CD14-positive monocyte (primary cell): ENCODE results near the gene MUS81. TPM values are rescaled to one million over a fixed set of nuclear protein-coding genes. Genes with fewer than 3 reads are reported as not detected.
A peak's percentile ranks its signal among the peaks of the same experiment; 100 is the strongest.

Experiments
- DNase-seq, 3 donors: peaks; one replicate each; pipeline ENCODE4 v3.0.0-alpha.2; 2011 to 2022
- H2AFZ ChIP-seq: 2 replicates; pipeline ENCODE4 v1.6.0; 2012; ENCODE audit warnings: mild to moderate bottlenecking, low read depth, low read length, inconsistent platforms; ENCODE audit not compliant: insufficient read depth, poor library complexity, severe bottlenecking
- H3K27ac ChIP-seq, 2 donors: 1 replicate in 1 of 2; 2 replicates in 1 of 2; pipeline ENCODE4 v1.5.1; 2012 to 2013; ENCODE audit warnings: low read length in 2 of 2, control low read depth in 1 of 2, inconsistent platforms in 1 of 2, low read depth in 1 of 2, mild to moderate bottlenecking in 1 of 2
- H3K27me3 ChIP-seq, 2 donors: one replicate each; pipeline versions ENCODE4 v1.6.0 to v1.6.1; 2011 to 2013; ENCODE audit warnings: low read length in 2 of 2; ENCODE audit not compliant: control insufficient read depth in 2 of 2, insufficient read depth in 2 of 2
- H3K36me3 ChIP-seq, 2 donors: replicated peaks in 1 of 2; 1 replicate in 1 of 2; 2 replicates in 1 of 2; pipeline versions ENCODE4 v1.5.1 to v1.6.1; 2012 to 2013; ENCODE audit warnings: low read length in 2 of 2, control low read depth in 1 of 2, inconsistent platforms in 1 of 2, mild to moderate bottlenecking in 1 of 2; ENCODE audit not compliant: insufficient read depth in 2 of 2, control insufficient read depth in 1 of 2
- H3K4me1 ChIP-seq, 2 donors: 1 replicate in 1 of 2; 2 replicates in 1 of 2; pipeline versions ENCODE4 v1.5.1 to v1.6.1; 2012 to 2013; ENCODE audit warnings: low read length in 2 of 2, control low read depth in 1 of 2, inconsistent platforms in 1 of 2, mild to moderate bottlenecking in 1 of 2, moderate library complexity in 1 of 2; ENCODE audit not compliant: insufficient read depth in 2 of 2, control insufficient read depth in 1 of 2
- H3K4me2 ChIP-seq: replicated peaks from 2 replicates; pipeline ENCODE3; 2012; ENCODE audit warnings: low read length, moderate library complexity, mild to moderate bottlenecking; ENCODE audit not compliant: poor library complexity, severe bottlenecking; ENCODE audit errors: extremely low read depth
- H3K4me3 ChIP-seq, 3 experiments: fragments of 200-600 bp in 1 of 3; sonication (generic) in 1 of 3; replicated peaks in 1 of 3; 1 replicate in 2 of 3; 2 replicates in 1 of 3; pipeline ENCODE4 v1.5.1; 2011 to 2013; ENCODE audit warnings: low read length in 3 of 3, mild to moderate bottlenecking in 3 of 3, control low read depth in 2 of 3, low read depth in 2 of 3, inconsistent platforms in 1 of 3, moderate library complexity in 1 of 3
- H3K79me2 ChIP-seq: 2 replicates; pipeline ENCODE4 v1.6.0; 2012; ENCODE audit warnings: mild to moderate bottlenecking, control low read depth, inconsistent platforms, low read length, moderate library complexity; ENCODE audit not compliant: insufficient read depth
- H3K9ac ChIP-seq: 2 replicates; pipeline ENCODE4 v1.6.0; 2017; ENCODE audit warnings: low read length, mild to moderate bottlenecking; ENCODE audit not compliant: insufficient read depth, poor library complexity, severe bottlenecking
- H3K9me3 ChIP-seq, 2 donors: replicated peaks in 1 of 2; 1 replicate in 1 of 2; 2 replicates in 1 of 2; pipeline versions ENCODE4 v1.5.1 to v1.6.1; 2012 to 2013; ENCODE audit warnings: low read length in 2 of 2, control low read depth in 1 of 2; ENCODE audit not compliant: control insufficient read depth in 1 of 2, insufficient read depth in 1 of 2
- H4K20me1 ChIP-seq: 2 replicates; pipeline ENCODE4 v1.6.0; 2012; ENCODE audit warnings: mild to moderate bottlenecking, low read length, control low read depth, moderate library complexity; ENCODE audit not compliant: insufficient read depth
- H3K27ac Mint-ChIP-seq, 7 donors: one replicate each; pipeline ENCODE4 v1.8.0; 2020; ENCODE audit warnings: mild to moderate bottlenecking in 7 of 7, mixed read lengths in 7 of 7, moderate library complexity in 6 of 7, inconsistent platforms in 2 of 7
- H3K27me3 Mint-ChIP-seq, 3 donors: one replicate each; pipeline ENCODE4 v1.8.0; 2021 to 2022; ENCODE audit warnings: low read depth in 3 of 3, mild to moderate bottlenecking in 3 of 3, mixed read lengths in 3 of 3, moderate library complexity in 3 of 3, inconsistent platforms in 1 of 3
- H3K36me3 Mint-ChIP-seq, 2 donors: one replicate each; pipeline ENCODE4 v1.8.0; 2020; ENCODE audit warnings: mixed read lengths in 2 of 2, inconsistent platforms in 1 of 2, mild to moderate bottlenecking in 1 of 2
- H3K4me1 Mint-ChIP-seq: one replicate; pipeline ENCODE4 v1.8.0; 2020; ENCODE audit warnings: mild to moderate bottlenecking, mixed read lengths
- H3K4me3 Mint-ChIP-seq, 2 donors: one replicate each; pipeline ENCODE4 v1.8.0; 2020; ENCODE audit warnings: mild to moderate bottlenecking in 2 of 2, mixed read lengths in 2 of 2, moderate library complexity in 1 of 2
- H3K9me3 Mint-ChIP-seq, 7 donors: one replicate each; pipeline ENCODE4 v1.8.0; 2020 to 2022; ENCODE audit warnings: mixed read lengths in 7 of 7, mild to moderate bottlenecking in 6 of 7, moderate library complexity in 6 of 7, inconsistent platforms in 2 of 7
- WGBS: methylation state at CpG from one replicate; pipeline ENCODE4 v1.1.5; 2013; ENCODE audit warnings: missing lambda C conversion rate; ENCODE audit not compliant: insufficient coverage; 5-methylcytosine and 5-hydroxymethylcytosine counted together
- intact Hi-C, 2 donors: fragments of 100-400 bp; cut with micrococcal nuclease; formaldehyde crosslinking; loops; one replicate each; pipeline versions ENCODE4 v1.15.0 to v1.15.1; 2023
- polyA plus RNA-seq, 3 donors: library from polyadenylated mRNA; depleted of rRNA in 1 of 3; unstranded in 2 of 3; stranded (reverse) in 1 of 3; fragments of 300-500 nt in 2 of 3; fragments of >200 nt in 1 of 3; fragmentation: Illumina TruSeq in 2 of 3; gene quantifications; 1 replicate in 2 of 3; 2 replicates in 1 of 3; pipeline ENCODE4 v1.2.3, GENCODE V29; 2012 to 2021
- TF ChIP-seq, protein P1 (sequence below): fragments of 200-600 bp; IDR thresholded peaks from one replicate; pipeline ENCODE4 v1.8.0; 2022; ENCODE audit warnings: antibody characterized with exemption, mild to moderate bottlenecking

MUS81 gene
- polyA plus RNA-seq, 3 donors: 15.0 to 87.5 (median 16.4) TPM

DNA sequence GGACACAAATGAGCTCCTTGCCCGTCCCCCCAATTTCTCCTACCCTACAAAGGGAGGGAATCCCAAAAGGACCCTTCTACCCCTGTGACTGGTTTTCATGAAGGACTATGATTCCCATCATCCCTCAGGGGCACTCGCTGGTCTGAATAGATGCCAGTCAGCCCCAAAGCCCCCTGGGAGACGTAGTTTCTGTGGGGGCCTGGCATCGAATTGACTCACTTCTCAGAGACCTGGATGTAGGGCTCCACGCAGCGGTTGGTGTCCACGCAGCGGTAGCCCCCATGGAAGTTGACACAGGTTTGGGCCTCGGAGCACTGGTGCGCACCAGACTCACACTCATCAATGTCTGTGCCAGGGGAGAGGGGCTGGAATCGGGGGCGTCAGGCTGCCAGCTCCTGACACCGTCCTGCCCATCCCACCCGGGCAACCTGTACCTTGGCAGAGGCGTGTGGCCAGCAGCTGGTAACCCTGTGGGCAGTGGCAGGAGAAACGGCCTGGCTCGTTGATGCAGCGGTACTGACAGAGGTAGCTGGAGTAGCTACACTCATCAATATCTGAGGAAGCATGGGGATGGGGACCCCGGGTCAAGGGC is 7.9 kb downstream of the MUS81 start:
- intact Hi-C loops: no loop called here

DNA sequence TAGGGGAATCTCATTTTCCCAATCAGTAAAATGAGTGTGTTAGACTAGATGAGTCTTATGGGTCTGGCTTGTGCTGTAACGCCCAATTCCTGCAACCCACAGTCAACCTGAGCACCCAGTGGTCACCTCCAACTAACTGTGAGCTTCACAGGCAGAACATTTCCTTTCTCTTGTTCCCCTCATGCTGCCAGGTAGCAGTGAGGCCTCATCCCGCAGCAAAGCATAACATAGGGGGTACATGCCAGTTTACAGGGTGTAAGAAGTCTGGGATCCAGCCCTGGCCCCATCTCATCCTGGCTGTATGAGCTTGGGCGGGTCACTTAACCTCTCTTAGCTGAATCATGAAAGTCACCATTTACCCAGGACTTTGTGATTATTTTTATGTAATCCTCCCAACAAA is 8.7 kb downstream of the MUS81 start:
- intact Hi-C loops: no loop called here

More for the DNA sequence above, 7.9 kb downstream of the MUS81 start:
- Mint-ChIP-seq H3K36me3 (peaks cover 31 to 43% of the 10 kb centered on the region in 2 donors), H3K27ac (peak overlapping the region in 1 of 7 donors; percentile 11), H3K27me3 (peaks cover 6 to 30% (median 25%) of the 10 kb centered on the region in 3 donors), H3K4me3 (no peak overlapping the region), H3K9me3 (peaks cover 0 to 4% (median 0%) of the 10 kb centered on the region in 7 donors), H3K4me1 (peaks cover 28% of the 10 kb centered on the region)
- Histone ChIP-seq H3K9ac (no peak overlapping the region), H3K4me3 (no peak overlapping the region), H3K27me3 (no peaks in the 10 kb centered on the region), H3K4me2 (peak overlapping the region; percentile 1), H3K4me1 (peaks cover 16 to 38% of the 10 kb centered on the region in 2 donors), H4K20me1 (peaks cover 23% of the 10 kb centered on the region), H3K27ac (no peak overlapping the region), H3K79me2 (peaks cover 3% of the 10 kb centered on the region), H3K9me3 (no peaks in the 10 kb centered on the region), H2AFZ (no peak overlapping the region), H3K36me3 (peaks cover 35 to 39% of the 10 kb centered on the region in 2 donors)
- TF ChIP-seq, protein P1, sequence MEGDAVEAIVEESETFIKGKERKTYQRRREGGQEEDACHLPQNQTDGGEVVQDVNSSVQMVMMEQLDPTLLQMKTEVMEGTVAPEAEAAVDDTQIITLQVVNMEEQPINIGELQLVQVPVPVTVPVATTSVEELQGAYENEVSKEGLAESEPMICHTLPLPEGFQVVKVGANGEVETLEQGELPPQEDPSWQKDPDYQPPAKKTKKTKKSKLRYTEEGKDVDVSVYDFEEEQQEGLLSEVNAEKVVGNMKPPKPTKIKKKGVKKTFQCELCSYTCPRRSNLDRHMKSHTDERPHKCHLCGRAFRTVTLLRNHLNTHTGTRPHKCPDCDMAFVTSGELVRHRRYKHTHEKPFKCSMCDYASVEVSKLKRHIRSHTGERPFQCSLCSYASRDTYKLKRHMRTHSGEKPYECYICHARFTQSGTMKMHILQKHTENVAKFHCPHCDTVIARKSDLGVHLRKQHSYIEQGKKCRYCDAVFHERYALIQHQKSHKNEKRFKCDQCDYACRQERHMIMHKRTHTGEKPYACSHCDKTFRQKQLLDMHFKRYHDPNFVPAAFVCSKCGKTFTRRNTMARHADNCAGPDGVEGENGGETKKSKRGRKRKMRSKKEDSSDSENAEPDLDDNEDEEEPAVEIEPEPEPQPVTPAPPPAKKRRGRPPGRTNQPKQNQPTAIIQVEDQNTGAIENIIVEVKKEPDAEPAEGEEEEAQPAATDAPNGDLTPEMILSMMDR: no peak
- 94% methylated on average over 14 of the region's 19 CpGs for WGBS
- DNase-seq: no peak

More for the DNA sequence above, 8.7 kb downstream of the MUS81 start:
- Histone ChIP-seq H3K27me3 (no peaks in the 10 kb centered on the region), H4K20me1 (peaks cover 18% of the 10 kb centered on the region), H3K79me2 (no peaks in the 10 kb centered on the region), H3K4me3 (no peak overlapping the region), H2AFZ (no peak overlapping the region), H3K27ac (no peak overlapping the region), H3K4me1 (peaks cover 20 to 43% of the 10 kb centered on the region in 2 donors), H3K9ac (no peak overlapping the region), H3K36me3 (peaks cover 28 to 31% of the 10 kb centered on the region in 2 donors), H3K4me2 (no peak overlapping the region), H3K9me3 (no peaks in the 10 kb centered on the region)
- peaks cover 25 to 35% of the 10 kb centered on the region in 2 donors for H3K36me3 Mint-ChIP-seq
- no peak overlapping the region for H3K4me3 Mint-ChIP-seq
- H3K27ac Mint-ChIP-seq: peak overlapping the region in 1 of 7 donors; percentile 3
- H3K9me3 Mint-ChIP-seq: peaks cover 0 to 4% (median 0%) of the 10 kb centered on the region in 7 donors
- H3K4me1 Mint-ChIP-seq: peaks cover 31% of the 10 kb centered on the region
- peaks cover 6 to 32% (median 28%) of the 10 kb centered on the region in 3 donors for H3K27me3 Mint-ChIP-seq
- WGBS: no CpG with 5 or more reads among the region's 3 CpGs
- TF ChIP-seq, protein P1: no peak
- no peak for DNase-seq
